ENCODE data around the gene TMEM204. TPM values are rescaled to one million over a fixed set of nuclear protein-coding genes. Genes with fewer than 3 reads are reported as not detected.

TMEM204 gene
- polyA plus RNA-seq, 2 of the 4 experiments (the other 2 are of a cell fraction), result not detected

DNA sequence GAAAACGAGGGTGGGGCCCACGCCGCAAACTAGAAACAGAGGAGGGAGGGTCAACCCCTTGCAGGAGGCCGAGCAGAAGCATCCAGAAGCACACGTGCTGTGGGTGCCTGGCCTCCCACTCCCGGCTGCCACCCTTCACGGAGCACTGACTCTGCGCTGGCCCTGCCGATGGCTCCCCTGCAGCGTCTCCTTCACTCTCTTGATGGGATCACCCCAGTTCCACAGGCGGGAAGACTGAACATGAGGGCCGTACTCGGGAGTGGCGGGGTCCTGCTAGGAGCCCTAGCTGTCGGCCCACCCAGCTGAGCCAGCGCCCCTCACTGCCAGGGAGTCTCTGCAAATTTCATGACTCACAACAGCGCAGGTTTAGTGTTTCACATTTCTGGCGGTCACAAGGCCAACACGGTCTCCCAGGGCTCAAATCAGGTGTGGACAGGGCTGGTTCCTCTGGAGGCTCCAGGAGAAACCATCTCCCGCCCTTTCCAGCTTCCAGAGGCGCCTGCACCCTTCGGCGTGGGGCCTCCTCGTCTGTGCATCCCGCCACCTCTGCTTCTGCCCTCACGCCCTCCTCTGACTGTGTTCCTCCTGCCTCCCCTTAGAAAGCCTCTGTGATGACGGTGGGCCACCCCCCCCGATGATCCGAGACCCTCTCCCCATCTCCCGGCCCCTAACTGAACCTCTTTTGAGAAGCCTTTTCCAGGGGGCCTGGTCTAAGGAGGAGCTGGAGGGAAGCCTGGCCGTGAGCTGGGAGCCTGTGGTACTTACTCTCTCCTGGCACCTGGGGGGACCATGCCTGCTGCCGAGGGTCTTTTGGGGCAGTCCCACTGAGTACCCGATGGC is 46.7 kb upstream of the TMEM204 start:
- CTCF ChIA-PET, result interaction anchor here (0.6 to 1.1 kb wide), 2 partner anchors 10 to 66 kb away, joined by 3 to 5 read pairs; no protein-coding TSS in a partner anchor
- Histone ChIP-seq H3K4me2 (no peak overlapping the region), H3K4me3 (no peak overlapping the region), H3K4me1 (no peaks in the 10 kb centered on the region), H3K9me3 (no peaks in the 10 kb centered on the region), H3K27ac (no peak overlapping the region)
- ATAC-seq, result 0 out of 6 replicates have a peak, but pooled peaks of 1 of the 2 experiments have one; percentile 3
- no peak for DNase-seq (ENCODE audit: low read depth in 1 of 2, low spot score in 1 of 2)
- POLR2A ChIA-PET, result no interaction called here
- no peak for FAIRE-seq
- TF ChIP-seq, protein P1, sequence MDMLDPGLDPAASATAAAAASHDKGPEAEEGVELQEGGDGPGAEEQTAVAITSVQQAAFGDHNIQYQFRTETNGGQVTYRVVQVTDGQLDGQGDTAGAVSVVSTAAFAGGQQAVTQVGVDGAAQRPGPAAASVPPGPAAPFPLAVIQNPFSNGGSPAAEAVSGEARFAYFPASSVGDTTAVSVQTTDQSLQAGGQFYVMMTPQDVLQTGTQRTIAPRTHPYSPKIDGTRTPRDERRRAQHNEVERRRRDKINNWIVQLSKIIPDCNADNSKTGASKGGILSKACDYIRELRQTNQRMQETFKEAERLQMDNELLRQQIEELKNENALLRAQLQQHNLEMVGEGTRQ (IDR thresholded peaks at IDR 0.05), result no peak
- TF ChIP-seq ZFP36 (IDR thresholded peaks at IDR 0.05; ENCODE audit: borderline replicate concordance, partially characterized antibody) (no peak), TFCP2L1 (CRISPR knock-in tag; IDR thresholded peaks at IDR 0.05) (no peak), POLR2AphosphoS2 (conservative IDR thresholded peaks at IDR 0.05; ENCODE audit: low read length) (no peak), HEYL (CRISPR knock-in tag; IDR thresholded peaks at IDR 0.05) (no peak), HDAC2 (IDR thresholded peaks at IDR 0.05) (no peak), MAZ (IDR thresholded peaks at IDR 0.05; ENCODE audit: borderline replicate concordance, low read depth, low read length) (no peak), BHLHE40 (IDR thresholded peaks at IDR 0.05; ENCODE audit: low read depth, low read length) (no peak), FOSL2 (IDR thresholded peaks at IDR 0.05) (no peak), FOSL2 (CRISPR knock-in tag; IDR thresholded peaks at IDR 0.05) (no peak), PHF8 (IDR thresholded peaks at IDR 0.05; ENCODE audit: borderline replicate concordance, low read depth) (no peak), NFE2L2 (conservative IDR thresholded peaks at IDR 0.05; ENCODE audit: low read length) (no peak), ESRRA (IDR thresholded peaks at IDR 0.05; ENCODE audit: borderline replicate concordance, low read length) (no peak), KDM1A (IDR thresholded peaks at IDR 0.05; ENCODE audit: low read depth) (no peak), ZC3H11A (IDR thresholded peaks at IDR 0.05) (no peak), HOXB13 (CRISPR knock-in tag; IDR thresholded peaks at IDR 0.05; ENCODE audit: low read depth) (no peak)
- TF ChIP-seq, protein P2, sequence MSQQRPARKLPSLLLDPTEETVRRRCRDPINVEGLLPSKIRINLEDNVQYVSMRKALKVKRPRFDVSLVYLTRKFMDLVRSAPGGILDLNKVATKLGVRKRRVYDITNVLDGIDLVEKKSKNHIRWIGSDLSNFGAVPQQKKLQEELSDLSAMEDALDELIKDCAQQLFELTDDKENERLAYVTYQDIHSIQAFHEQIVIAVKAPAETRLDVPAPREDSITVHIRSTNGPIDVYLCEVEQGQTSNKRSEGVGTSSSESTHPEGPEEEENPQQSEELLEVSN (IDR thresholded peaks at IDR 0.05; ENCODE audit: borderline replicate concordance, low read depth), result no peak
- WGBS (ENCODE audit: missing lambda C conversion rate), result 66% methylated on average over 30 of the region's 33 CpGs

DNA sequence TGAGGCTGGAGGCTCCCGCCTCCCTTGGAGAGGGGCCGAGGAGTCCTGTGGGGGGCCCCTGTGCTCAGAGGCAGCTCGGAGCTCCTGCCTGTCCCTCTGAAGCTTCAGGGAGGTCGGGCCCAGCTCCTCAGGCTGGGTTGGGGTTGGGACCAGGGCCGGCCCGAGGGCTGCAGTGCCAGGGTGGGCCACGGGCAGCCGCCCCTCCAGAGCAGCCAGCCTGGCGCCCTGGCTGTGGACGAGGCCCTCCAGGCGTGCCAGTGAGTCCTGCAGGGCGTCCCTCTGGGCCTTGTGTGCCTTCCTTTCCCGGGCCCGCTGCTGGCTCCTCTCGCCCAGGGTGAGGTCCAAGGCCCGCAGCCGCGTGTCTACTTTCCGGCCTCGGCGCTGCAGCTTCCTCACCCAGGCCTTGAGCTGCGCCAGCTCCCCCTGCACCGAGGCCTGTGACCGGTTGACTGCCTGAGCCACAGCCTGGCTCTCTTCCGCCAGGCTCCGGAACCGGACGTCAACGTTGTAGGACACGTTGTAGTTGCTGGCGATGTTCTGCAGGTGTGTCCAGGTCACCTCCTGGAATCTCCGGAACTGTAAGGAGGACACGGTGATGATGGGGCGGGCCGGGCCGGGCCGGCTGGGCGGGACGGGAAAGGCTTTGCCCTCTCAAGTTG is 45.9 kb upstream of the TMEM204 start:
- no peak overlapping the region for H3K4me3 ChIP-seq
- FAIRE-seq (no peak), ATAC-seq (no peak), DNase-seq (ENCODE audit: low read depth in 1 of 2, low spot score in 1 of 2) (no peak)
- WGBS (ENCODE audit: missing lambda C conversion rate), result 73% methylated on average over 28 of the region's 39 CpGs
- no peak overlapping the region for H3K4me2 ChIP-seq
- H3K9me3 ChIP-seq, result no peaks in the 10 kb centered on the region
- peaks cover 4% of the 10 kb centered on the region for H3K4me1 ChIP-seq
- POLR2A ChIA-PET, result no interaction called here
- TF ChIP-seq, protein P3, sequence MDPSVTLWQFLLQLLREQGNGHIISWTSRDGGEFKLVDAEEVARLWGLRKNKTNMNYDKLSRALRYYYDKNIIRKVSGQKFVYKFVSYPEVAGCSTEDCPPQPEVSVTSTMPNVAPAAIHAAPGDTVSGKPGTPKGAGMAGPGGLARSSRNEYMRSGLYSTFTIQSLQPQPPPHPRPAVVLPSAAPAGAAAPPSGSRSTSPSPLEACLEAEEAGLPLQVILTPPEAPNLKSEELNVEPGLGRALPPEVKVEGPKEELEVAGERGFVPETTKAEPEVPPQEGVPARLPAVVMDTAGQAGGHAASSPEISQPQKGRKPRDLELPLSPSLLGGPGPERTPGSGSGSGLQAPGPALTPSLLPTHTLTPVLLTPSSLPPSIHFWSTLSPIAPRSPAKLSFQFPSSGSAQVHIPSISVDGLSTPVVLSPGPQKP (IDR thresholded peaks at IDR 0.05; ENCODE audit: low read depth, low read length), result no peak
- no peak for TF ChIP-seq MAFK (IDR thresholded peaks at IDR 0.05; ENCODE audit: partially characterized antibody)
- no peak overlapping the region for H3K27ac ChIP-seq
- CTCF ChIA-PET, result interaction anchor here (0.6 kb wide), 1 partner anchor 66 kb away, joined by 5 read pairs; no protein-coding TSS in a partner anchor

DNA sequence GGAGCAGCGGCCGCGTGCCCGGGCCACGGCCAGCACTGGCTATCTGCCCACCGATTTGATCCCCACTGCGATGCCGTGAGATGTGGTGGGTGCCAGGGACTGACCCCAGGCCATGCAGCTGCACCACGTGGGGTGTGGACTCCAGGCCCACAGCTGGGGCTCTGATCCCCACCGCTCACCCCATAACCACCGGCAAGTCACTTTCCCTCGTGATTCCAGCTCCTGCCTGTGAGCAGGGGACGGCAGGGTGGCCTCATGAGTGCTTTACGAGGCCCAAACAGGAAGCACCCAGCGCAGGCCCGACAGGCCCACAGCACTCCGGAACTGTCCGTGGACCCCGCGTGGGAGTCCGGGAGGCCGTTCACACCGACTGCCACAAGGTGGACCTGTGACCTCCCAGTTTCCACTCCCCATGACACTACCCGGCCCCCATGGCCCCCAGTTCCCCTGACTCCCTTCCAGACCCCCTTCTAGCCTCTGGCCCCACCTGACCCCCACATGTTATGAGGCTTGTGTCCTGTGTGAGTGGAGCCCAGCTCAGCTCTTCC is 45.3 kb upstream of the TMEM204 start:
- FAIRE-seq (no peak), ATAC-seq (no peak), DNase-seq (ENCODE audit: low read depth in 1 of 2, low spot score in 1 of 2) (no peak)
- CTCF ChIA-PET, result no interaction called here
- Histone ChIP-seq H3K4me2 (no peak overlapping the region), H3K4me1 (peaks cover 7% of the 10 kb centered on the region), H3K9me3 (no peaks in the 10 kb centered on the region), H3K4me3 (no peak overlapping the region), H3K27ac (no peak overlapping the region)
- 86% methylated on average over 23 of the region's 24 CpGs for WGBS (ENCODE audit: missing lambda C conversion rate)
- POLR2A ChIA-PET, result no interaction called here
- TF ChIP-seq, protein P4, sequence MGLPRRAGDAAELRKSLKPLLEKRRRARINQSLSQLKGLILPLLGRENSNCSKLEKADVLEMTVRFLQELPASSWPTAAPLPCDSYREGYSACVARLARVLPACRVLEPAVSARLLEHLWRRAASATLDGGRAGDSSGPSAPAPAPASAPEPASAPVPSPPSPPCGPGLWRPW (IDR thresholded peaks at IDR 0.05), result no peak
- no peak for TF ChIP-seq NR3C1 (IDR thresholded peaks at IDR 0.05)
- no peak for TF ChIP-seq KDM1A (IDR thresholded peaks at IDR 0.05; ENCODE audit: low read depth)
- no peak for TF ChIP-seq MAZ (IDR thresholded peaks at IDR 0.05; ENCODE audit: borderline replicate concordance, low read depth, low read length)
- no peak for TF ChIP-seq RAD21 (conservative IDR thresholded peaks at IDR 0.05 in 1 of 2, IDR thresholded peaks at IDR 0.05 in 1 of 2)
- no peak for TF ChIP-seq CHD4 (IDR thresholded peaks at IDR 0.05; ENCODE audit: borderline replicate concordance)
- no peak for TF ChIP-seq ZNF302 (CRISPR knock-in tag; IDR thresholded peaks at IDR 0.05)
- no peak for TF ChIP-seq FOSL2 (IDR thresholded peaks at IDR 0.05)
- TF ChIP-seq FOSL2 (CRISPR knock-in tag; IDR thresholded peaks at IDR 0.05), result no peak
- no peak for TF ChIP-seq BHLHE40 (IDR thresholded peaks at IDR 0.05; ENCODE audit: low read depth, low read length)
- TF ChIP-seq POLR2A (IDR thresholded peaks at IDR 0.05; ENCODE audit: low read length), result no peak
- TF ChIP-seq RFX5 (IDR thresholded peaks at IDR 0.05), result no peak
- no peak for TF ChIP-seq RARB (CRISPR knock-in tag; IDR thresholded peaks at IDR 0.05)
- TF ChIP-seq, protein P5, sequence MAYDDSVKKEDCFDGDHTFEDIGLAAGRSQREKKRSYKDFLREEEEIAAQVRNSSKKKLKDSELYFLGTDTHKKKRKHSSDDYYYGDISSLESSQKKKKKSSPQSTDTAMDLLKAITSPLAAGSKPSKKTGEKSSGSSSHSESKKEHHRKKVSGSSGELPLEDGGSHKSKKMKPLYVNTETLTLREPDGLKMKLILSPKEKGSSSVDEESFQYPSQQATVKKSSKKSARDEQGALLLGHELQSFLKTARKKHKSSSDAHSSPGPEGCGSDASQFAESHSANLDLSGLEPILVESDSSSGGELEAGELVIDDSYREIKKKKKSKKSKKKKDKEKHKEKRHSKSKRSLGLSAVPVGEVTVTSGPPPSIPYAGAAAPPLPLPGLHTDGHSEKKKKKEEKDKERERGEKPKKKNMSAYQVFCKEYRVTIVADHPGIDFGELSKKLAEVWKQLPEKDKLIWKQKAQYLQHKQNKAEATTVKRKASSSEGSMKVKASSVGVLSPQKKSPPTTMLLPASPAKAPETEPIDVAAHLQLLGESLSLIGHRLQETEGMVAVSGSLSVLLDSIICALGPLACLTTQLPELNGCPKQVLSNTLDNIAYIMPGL (CRISPR knock-in tag; IDR thresholded peaks at IDR 0.05; ENCODE audit: borderline replicate concordance), result no peak
- no peak for TF ChIP-seq MAFK (IDR thresholded peaks at IDR 0.05; ENCODE audit: partially characterized antibody)
